Loucy (cell line): ENCODE results near the gene WDR7.
A peak's percentile ranks its signal among the peaks of the same experiment; 100 is the strongest.

ENCODE experiments used
- H2AFZ ChIP-seq: fragments of 200-600 bp; sonication (generic); 2 replicates; pipeline ENCODE4 v1.6.0; 2016; ENCODE audit warnings: antibody characterized with exemption, mild to moderate bottlenecking, low read length, moderate library complexity
- H3F3A ChIP-seq: fragments of 200-600 bp; 2 replicates; pipeline ENCODE4 v1.6.0; 2016; ENCODE audit warnings: antibody characterized with exemption, low read depth, mild to moderate bottlenecking
- H3K27me3 ChIP-seq: fragments of 200-600 bp; sonication (generic); 2 replicates; pipeline ENCODE4 v1.6.1; 2014; ENCODE audit warnings: low read length, mild to moderate bottlenecking; ENCODE audit not compliant: insufficient read depth, poor library complexity, severe bottlenecking
- H3K36me3 ChIP-seq: fragments of 200-600 bp; sonication (generic); 2 replicates; pipeline ENCODE4 v1.6.1; 2016; ENCODE audit warnings: low read length; ENCODE audit not compliant: insufficient read depth
- H3K4me1 ChIP-seq: fragments of 200-600 bp; sonication (generic); 2 replicates; pipeline ENCODE4 v1.5.1; 2014; ENCODE audit warnings: low read length, mild to moderate bottlenecking; ENCODE audit not compliant: insufficient read depth, poor library complexity, severe bottlenecking
- H3K4me2 ChIP-seq: fragments of 200-600 bp; sonication (generic); 2 replicates; pipeline ENCODE4 v1.6.0; 2014; ENCODE audit warnings: antibody characterized with exemption, low read length, low read depth, mild to moderate bottlenecking; ENCODE audit not compliant: poor library complexity, severe bottlenecking
- H3K4me3 ChIP-seq: fragments of 200-600 bp; sonication (generic); 2 replicates; pipeline ENCODE4 v1.5.1; 2014; ENCODE audit warnings: low read length, mild to moderate bottlenecking, mixed read lengths; ENCODE audit not compliant: poor library complexity, severe bottlenecking
- H3K79me2 ChIP-seq: fragments of 200-600 bp; sonication (generic); 2 replicates; pipeline ENCODE4 v1.6.1; 2014; ENCODE audit warnings: low read length; ENCODE audit not compliant: insufficient read depth
- H3K9ac ChIP-seq: fragments of 200-600 bp; sonication (generic); 2 replicates; pipeline ENCODE4 v1.6.0; 2014; ENCODE audit warnings: mild to moderate bottlenecking, low read depth, low read length, moderate library complexity; ENCODE audit not compliant: poor library complexity, severe bottlenecking
- H3K9me2 ChIP-seq: fragments of 200-600 bp; sonication (generic); replicated peaks from 2 replicates; pipeline ENCODE4 v1.6.1; 2016; ENCODE audit warnings: low read depth, low read length, mixed read lengths
- H3K9me3 ChIP-seq: fragments of 200-600 bp; sonication (generic); 2 replicates; pipeline ENCODE4 v1.6.1; 2014; ENCODE audit warnings: mild to moderate bottlenecking, antibody characterized with exemption, low read length, low read depth; ENCODE audit not compliant: insufficient read depth
- H4K20me1 ChIP-seq: fragments of 200-600 bp; sonication (generic); 2 replicates; pipeline ENCODE4 v1.6.0; 2014; ENCODE audit warnings: antibody characterized with exemption, low read length, mild to moderate bottlenecking; ENCODE audit not compliant: insufficient read depth, poor library complexity, severe bottlenecking
- EZH2phosphoT487 ChIP-seq: fragments of 200-600 bp; IDR thresholded peaks from 2 replicates; pipeline ENCODE4 v1.6.1; 2018; ENCODE audit warnings: antibody characterized with exemption, mild to moderate bottlenecking, moderate library complexity, borderline replicate concordance
- TF ChIP-seq, protein P1 (sequence below): fragments of 200-600 bp; sonication (generic); conservative IDR thresholded peaks from 2 replicates; pipeline ENCODE4 v1.5.1; 2014; ENCODE audit warnings: mild to moderate bottlenecking, antibody characterized with exemption, low read length

Gene WDR7

DNA sequence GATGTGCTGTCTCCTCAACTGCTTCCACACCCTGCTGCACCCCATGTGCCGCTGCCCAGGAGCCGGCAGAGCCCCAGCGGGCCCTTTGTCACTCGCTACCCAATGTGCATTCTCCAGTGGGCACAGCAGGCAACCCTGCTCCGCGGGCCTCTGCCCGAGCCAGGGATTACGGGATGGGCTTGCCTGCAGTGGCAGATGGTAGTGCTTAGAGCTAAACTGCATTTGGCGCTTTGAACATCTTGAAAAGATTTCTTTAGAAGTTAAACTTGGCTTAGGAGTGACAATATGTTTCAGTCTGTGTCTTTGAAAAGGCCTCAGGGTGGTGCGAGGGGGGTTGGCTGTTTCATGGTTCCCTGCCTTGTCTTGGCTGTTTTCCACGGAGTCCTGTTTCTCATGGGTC, 411.7 kb downstream of the WDR7 start:
- no peaks in the 10 kb centered on the region for H3K36me3 ChIP-seq
- H3K9me3 ChIP-seq: no peaks in the 10 kb centered on the region
- H3K27me3 ChIP-seq: no peaks in the 10 kb centered on the region
- no peak overlapping the region for H3K4me2 ChIP-seq
- no peak overlapping the region for H3K9ac ChIP-seq
- H3K4me3 ChIP-seq: no peak overlapping the region
- no peaks in the 10 kb centered on the region for H3F3A ChIP-seq
- TF ChIP-seq, protein P1, sequence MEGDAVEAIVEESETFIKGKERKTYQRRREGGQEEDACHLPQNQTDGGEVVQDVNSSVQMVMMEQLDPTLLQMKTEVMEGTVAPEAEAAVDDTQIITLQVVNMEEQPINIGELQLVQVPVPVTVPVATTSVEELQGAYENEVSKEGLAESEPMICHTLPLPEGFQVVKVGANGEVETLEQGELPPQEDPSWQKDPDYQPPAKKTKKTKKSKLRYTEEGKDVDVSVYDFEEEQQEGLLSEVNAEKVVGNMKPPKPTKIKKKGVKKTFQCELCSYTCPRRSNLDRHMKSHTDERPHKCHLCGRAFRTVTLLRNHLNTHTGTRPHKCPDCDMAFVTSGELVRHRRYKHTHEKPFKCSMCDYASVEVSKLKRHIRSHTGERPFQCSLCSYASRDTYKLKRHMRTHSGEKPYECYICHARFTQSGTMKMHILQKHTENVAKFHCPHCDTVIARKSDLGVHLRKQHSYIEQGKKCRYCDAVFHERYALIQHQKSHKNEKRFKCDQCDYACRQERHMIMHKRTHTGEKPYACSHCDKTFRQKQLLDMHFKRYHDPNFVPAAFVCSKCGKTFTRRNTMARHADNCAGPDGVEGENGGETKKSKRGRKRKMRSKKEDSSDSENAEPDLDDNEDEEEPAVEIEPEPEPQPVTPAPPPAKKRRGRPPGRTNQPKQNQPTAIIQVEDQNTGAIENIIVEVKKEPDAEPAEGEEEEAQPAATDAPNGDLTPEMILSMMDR: no peak
- no peak for TF ChIP-seq EZH2phosphoT487
- no peaks in the 10 kb centered on the region for H3K9me2 ChIP-seq
- H3K79me2 ChIP-seq: no peaks in the 10 kb centered on the region
- H3K4me1 ChIP-seq: no peaks in the 10 kb centered on the region
- H2AFZ ChIP-seq: no peak overlapping the region
- no peaks in the 10 kb centered on the region for H4K20me1 ChIP-seq

DNA sequence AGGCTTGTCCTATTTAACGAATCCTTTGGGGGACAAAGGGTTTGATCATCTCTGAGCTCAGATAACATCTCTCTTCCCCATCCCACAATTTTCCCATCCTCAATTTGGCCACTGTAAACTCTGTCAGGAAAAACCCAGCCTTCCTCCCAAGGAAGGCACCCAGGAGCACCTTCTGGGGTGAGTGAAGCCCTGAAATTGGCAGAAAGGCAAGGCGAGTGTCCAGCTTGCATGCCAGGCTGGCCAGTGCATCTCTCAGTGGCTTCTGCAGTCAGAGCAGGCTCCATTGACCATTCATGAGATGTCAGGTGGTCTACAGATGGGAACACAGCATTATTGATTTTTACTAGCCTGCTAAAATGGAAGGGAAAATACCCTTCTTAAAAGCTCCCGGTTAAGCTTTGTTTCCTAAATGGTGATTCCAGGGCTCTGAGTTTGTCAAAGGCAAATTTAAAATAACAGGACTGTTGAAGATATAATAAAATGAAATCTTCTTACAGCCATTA, 412.5 kb downstream of the WDR7 start:
- TF ChIP-seq, protein P1: no peak
- TF ChIP-seq EZH2phosphoT487: no peak
- Histone ChIP-seq H3K36me3 (no peaks in the 10 kb centered on the region), H3K9ac (no peak overlapping the region), H3K4me3 (no peak overlapping the region), H3K4me2 (no peak overlapping the region), H3K27me3 (no peaks in the 10 kb centered on the region), H3K79me2 (no peaks in the 10 kb centered on the region), H3F3A (no peaks in the 10 kb centered on the region), H3K4me1 (no peaks in the 10 kb centered on the region), H4K20me1 (no peaks in the 10 kb centered on the region), H3K9me2 (no peaks in the 10 kb centered on the region), H3K9me3 (no peaks in the 10 kb centered on the region), H2AFZ (no peak overlapping the region)

DNA sequence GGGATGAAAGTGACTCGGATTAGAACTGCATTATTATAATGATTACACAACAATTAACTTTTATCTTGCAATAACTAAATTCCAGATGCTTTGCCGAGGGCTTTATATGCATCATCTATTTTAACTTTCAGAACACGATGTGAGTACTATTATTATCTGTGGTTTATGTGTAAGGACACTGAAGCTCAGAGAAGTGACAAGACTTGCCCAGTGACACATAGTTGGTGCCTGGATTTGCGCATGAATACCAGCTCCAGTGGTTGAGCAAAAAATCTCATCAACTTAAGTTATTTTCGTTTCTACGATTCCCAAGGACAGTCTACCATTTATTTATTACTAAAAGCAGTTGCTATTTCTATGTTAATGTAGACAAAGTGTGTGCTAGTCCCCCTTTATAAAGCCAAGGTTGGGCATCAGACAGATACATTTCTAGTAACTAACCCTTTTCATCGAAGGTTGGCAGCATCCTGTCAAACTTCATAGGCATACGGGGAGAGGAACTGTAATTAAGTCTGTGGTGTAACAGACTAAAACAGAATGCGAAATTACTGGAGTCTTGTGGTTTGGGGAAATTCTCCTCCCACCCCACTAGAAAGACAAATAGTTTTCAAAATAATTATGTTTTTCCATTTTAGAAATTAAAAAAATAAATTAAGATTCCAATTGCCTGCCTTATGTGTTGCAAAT, 422.5 kb downstream of the WDR7 start:
- Histone ChIP-seq H4K20me1 (no peaks in the 10 kb centered on the region), H3K79me2 (no peaks in the 10 kb centered on the region), H3K4me3 (no peak overlapping the region), H3K9me3 (no peaks in the 10 kb centered on the region), H3K9me2 (no peaks in the 10 kb centered on the region), H3F3A (no peaks in the 10 kb centered on the region), H2AFZ (no peak overlapping the region), H3K27me3 (peaks cover 29% of the 10 kb centered on the region), H3K9ac (no peak overlapping the region), H3K4me2 (peak overlapping the region; percentile 52), H3K4me1 (peaks cover 42% of the 10 kb centered on the region), H3K36me3 (no peaks in the 10 kb centered on the region)
- TF ChIP-seq EZH2phosphoT487: no peak
- TF ChIP-seq, protein P1: no peak
